ENCODE measurements around the gene BOLA2B.
A peak's percentile ranks its signal among the peaks of the same experiment; 100 is the strongest.

BOLA2B gene

GRCh38 chr16:30149250-30149930 lies 44.1 kb downstream of the BOLA2B start:
- TF ChIP-seq CTCF (IDR thresholded peaks at IDR 0.05): no peak
- peaks cover 55 to 61% of the 10 kb centered on the region in 2 experiments for H3K4me1 ChIP-seq (ENCODE audit: control insufficient read depth in 1 of 2, insufficient read depth in 1 of 2, low read depth in 1 of 2, low read length in 1 of 2)
- H3K27ac ChIP-seq: peak overlapping the region; percentile 83
- H3K27me3 ChIP-seq: no peaks in the 10 kb centered on the region
- peak overlapping the region; percentile 17 to 41 for H3K4me3 ChIP-seq (ENCODE audit: low read depth in 1 of 2, low read length in 1 of 2)
- H3K36me3 ChIP-seq: no peaks in the 10 kb centered on the region
- no peaks in the 10 kb centered on the region for H3K9me3 ChIP-seq

GRCh38 chr16:30147843-30148510 lies 45.5 kb downstream of the BOLA2B start:
- Histone ChIP-seq H3K36me3 (no peaks in the 10 kb centered on the region), H3K9me3 (no peaks in the 10 kb centered on the region), H3K4me3 (ENCODE audit: low read depth in 1 of 2, low read length in 1 of 2) (no peak overlapping the region), H3K27ac (peak overlapping the region; percentile 83), H3K4me1 (ENCODE audit: control insufficient read depth in 1 of 2, insufficient read depth in 1 of 2, low read depth in 1 of 2, low read length in 1 of 2) (peaks cover 60 to 66% of the 10 kb centered on the region in 2 experiments), H3K27me3 (no peaks in the 10 kb centered on the region)
- TF ChIP-seq CTCF (IDR thresholded peaks at IDR 0.05): no peak

- Histone ChIP-seq H3K27ac (no peak overlapping the region), H3K4me1 (ENCODE audit: control insufficient read depth in 1 of 2, insufficient read depth in 1 of 2, low read depth in 1 of 2, low read length in 1 of 2) (peaks cover 71 to 77% of the 10 kb centered on the region in 2 experiments), H3K36me3 (no peaks in the 10 kb centered on the region), H3K4me3 (ENCODE audit: low read depth in 1 of 2, low read length in 1 of 2) (no peak overlapping the region), H3K27me3 (no peaks in the 10 kb centered on the region), H3K9me3 (no peaks in the 10 kb centered on the region)
- TF ChIP-seq CTCF (IDR thresholded peaks at IDR 0.05): no peak
Observed at GRCh38 chr16:30145657-30146056, 47.8 kb downstream of the BOLA2B start.

GRCh38 chr16:30144917-30145316 lies 48.5 kb downstream of the BOLA2B start:
- no peak for TF ChIP-seq CTCF (IDR thresholded peaks at IDR 0.05)
- Histone ChIP-seq H3K4me1 (ENCODE audit: control insufficient read depth in 1 of 2, insufficient read depth in 1 of 2, low read depth in 1 of 2, low read length in 1 of 2) (peaks cover 71 to 77% of the 10 kb centered on the region in 2 experiments), H3K36me3 (no peaks in the 10 kb centered on the region), H3K4me3 (ENCODE audit: low read depth in 1 of 2, low read length in 1 of 2) (no peak overlapping the region), H3K9me3 (no peaks in the 10 kb centered on the region), H3K27ac (no peak overlapping the region), H3K27me3 (no peaks in the 10 kb centered on the region)

- no peaks in the 10 kb centered on the region for H3K9me3 ChIP-seq
Observed at GRCh38 chr16:30144017-30144416, 49.4 kb downstream of the BOLA2B start.

More at GRCh38 chr16:30144017-30144416, 49.4 kb downstream of the BOLA2B start:
- TF ChIP-seq CTCF (IDR thresholded peaks at IDR 0.05): no peak
- Histone ChIP-seq H3K27me3 (no peaks in the 10 kb centered on the region), H3K27ac (no peak overlapping the region), H3K36me3 (no peaks in the 10 kb centered on the region), H3K4me1 (ENCODE audit: control insufficient read depth in 1 of 2, insufficient read depth in 1 of 2, low read depth in 1 of 2, low read length in 1 of 2) (peaks cover 71 to 77% of the 10 kb centered on the region in 2 experiments), H3K4me3 (ENCODE audit: low read depth in 1 of 2, low read length in 1 of 2) (no peak overlapping the region)

All from neutrophil (primary cell).